ENCODE measurements around the gene IZUMO2.

IZUMO2 gene

DNA sequence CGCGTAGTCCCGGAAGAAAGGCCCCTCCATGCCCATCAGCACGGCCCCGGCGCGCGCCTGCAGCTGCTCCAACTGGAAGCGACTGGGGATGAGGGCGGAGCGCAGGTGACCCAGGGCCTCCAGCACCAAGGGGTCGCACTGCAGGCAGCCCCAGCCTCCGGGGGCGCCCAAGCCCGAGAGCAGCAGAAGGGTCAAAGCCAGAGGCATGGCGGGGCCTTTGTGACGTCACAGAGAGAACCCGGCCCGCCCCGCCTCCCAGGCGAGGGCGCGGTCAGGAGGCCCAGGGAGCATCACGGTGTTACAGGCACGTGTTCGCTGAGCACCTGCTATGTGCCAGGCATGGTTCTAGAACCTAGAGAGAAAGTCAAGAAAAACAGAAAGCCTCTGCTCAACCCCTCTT, at the start of gene IZUMO2:
Gene IZUMO2 (minus strand): TSS at position 294 of the 400 bp plus-strand sequence. CDS start 87 bp downstream, at position 207.
- no peak for DNase-seq

DNA sequence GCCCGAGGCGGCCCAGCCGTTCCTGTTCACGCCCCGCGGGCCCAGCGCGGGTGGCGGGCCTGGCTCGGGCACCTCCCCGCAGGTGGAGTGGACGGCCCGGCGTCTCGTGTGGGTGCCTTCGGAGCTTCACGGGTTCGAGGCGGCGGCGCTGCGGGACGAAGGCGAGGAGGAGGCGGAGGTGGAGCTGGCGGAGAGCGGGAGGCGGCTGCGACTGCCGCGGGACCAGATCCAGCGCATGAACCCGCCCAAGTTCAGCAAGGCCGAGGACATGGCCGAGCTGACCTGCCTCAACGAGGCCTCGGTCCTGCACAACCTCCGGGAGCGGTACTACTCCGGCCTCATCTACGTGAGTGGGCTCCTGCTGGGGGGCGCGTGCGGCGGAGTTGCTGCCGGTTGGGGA, 47.3 kb upstream of the IZUMO2 start:
- no peak for DNase-seq

DNA sequence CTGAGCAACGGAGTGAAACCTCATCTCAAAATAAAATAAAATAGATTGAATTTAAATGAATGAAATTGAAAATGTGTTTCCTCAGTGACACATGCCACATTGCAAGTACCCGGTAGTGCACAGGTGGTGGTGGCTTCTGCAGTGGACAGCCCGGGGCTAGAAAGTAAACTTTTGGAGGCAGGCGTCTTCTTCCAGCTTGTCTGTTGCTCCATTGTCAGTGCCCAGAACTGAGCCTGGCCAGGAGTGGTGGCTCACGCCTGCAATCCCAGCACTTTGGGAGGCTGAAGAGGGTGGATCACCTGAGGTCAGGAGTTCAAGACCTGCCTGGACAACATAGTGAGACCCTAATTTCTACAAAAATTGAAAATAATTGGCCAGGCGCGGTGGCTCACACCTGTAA, 46.0 kb upstream of the IZUMO2 start:
- no peak for DNase-seq

DNA sequence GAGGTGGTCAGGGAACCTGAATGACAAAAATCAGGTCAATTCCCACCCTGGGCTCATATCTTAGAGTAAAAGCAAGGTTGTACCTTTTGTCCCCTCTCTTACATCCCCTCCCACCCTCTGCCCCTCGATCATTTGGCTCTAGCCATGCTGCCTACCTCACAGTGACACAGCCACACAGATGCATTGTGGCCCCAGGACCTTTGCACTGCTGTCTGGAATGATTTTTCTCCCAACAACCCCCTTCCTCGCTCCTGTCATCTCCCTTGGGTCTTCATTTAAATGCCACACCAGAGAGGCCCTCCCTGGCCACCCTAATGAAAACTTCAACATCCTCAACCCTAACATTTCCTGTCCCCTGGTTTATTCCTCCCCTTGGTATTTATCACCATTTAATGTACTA, 44.6 kb upstream of the IZUMO2 start:
- DNase-seq = no peak

DNA sequence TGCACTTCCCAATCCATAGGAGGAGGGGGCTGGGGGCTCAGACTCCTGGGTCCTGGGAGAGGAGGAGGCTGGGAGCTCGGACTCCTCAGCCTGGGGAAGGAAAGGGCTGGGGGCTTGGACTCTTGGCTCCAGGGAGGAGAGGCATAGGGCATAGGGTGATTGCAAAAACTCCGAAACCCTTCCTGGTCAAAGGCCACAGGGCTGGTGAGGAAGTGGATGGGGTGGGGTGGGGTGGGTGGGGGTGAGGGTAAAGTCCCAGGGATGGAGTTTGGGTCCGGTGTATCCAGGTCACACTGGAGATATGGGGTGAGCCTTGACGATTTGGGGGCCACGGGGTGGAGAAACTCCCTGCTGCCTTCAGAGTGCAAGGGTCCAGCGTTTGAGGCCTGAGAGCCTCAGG, 43.1 kb upstream of the IZUMO2 start:
- no peak for DNase-seq

DNA sequence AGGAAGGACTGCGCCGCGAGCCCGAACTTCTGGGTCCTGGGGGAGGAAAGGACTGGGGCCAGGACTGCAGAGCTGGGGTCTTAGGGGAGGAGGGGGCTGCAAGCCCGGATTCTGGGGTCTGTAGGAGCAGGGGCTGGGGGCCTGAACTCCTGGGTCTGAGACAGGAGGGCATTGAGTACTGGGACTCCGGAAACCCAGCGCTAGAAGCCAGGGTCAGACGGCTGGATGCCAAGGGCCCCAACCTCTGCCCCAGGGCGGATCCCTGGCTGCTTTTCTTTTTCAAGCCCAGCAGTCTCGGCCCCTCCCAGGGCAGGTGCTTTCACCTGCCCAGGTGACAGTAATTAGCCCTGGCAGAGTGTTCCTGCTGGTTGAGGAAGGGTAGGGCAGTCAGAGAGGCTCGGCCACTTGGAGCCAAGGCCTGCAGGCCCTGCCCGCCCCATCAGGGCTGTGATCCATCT, 42.6 kb upstream of the IZUMO2 start:
- DNase-seq = peak; percentile 93

DNA sequence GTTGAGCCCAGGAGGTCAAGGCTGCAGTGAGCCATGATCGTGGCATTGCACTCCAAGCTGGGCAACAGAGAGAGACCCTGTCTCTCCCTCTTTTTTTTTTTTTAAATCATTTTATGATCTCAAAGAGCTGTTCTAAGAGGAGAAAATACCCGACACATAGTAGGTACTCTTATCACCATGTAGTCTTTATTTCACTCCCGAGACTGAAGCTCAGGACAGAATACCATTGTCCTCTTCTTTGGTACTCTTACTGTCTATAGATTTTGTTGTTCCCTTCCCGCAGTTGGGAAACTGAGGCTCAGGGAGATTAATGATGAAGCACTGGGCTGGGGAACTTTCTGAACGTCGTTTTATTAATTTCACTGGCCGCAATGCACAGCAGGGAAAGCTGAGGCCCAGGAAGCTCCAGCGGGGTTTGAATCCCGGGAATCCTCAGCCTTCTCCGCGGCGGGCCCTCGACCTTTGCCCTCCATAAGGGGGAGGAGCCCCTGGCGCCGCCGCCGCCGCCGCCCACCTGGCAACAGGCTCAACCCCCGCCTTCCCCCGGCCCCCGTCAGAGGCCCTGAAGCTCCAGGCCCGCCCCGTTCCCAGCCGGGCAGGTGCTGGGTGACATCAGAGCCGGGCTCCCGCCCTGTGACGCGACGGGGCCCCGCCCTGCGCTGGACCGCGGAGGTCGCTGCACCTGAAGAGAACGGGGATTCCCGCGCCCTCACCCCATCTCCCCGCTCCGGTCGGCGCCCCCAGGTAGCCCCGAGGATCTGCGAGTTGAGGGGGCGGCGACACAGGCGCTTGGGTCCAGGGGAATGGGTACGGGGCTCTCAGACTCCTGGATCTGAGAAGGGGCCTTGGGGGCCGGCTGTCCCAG, 42.0 kb upstream of the IZUMO2 start:
- DNase-seq = peak; percentile 96

DNA sequence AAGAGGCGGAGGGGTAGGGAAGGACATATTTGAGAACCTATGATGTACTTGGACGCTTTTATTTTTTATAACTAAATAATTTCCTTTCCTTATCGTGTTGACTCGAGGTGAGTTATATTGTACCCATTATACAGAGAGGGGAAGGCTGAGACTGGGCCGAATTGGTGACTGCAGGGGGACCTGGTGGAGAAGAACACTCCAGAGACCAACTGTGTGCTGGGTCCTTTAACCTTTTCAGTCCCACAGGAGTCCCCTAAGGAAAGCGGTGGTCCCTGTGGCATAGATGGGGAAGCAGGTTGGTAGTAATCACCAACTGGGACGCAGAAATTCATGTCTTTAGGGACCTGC, 41.0 kb upstream of the IZUMO2 start:
- DNase-seq = no peak

DNA sequence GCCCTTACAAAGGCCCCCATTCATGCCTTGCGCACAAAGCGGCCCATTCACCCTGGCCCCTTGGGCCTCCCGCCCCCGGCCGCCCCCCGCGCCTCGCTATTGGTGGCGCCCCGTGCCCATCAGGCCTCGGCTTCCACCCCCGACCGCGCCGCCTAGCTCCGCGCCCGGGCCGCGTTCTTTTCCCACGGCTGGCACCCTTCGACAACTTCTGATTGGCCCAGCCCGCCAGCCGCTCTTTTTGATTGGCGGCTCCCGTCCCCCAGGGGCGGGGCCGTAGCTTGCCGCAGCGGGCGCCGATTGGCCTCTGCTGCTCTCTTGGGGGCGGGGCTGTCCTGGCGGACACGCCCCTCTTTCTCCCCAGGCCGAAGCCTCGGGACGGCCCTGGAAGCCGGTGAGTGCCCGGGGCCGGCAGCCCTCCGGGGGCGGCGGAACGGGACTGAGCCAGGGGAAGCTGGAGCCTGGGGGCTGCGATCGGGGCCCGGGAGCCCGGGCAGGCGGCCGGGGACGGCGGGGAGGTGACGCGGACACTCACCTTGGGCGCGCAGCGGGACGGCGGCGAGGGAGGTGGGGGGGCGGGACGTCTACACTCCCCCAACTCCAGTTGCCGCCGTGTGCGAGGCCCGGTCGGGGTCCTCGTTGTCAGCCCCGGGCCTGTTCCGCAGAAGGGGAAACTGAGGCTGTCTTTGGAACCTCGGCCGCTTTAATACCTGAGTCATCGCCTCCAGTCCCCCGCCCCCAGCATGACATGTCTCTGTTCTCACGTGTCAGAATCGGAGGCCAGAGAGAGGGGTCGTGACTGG, 40.4 kb upstream of the IZUMO2 start, which contains the start of gene MYH14:
Gene MYH14 (plus strand): TSS at position 342 of the 800 bp plus-strand sequence. CDS start 6,744 bp downstream, outside the sequence.
- DNase-seq = peak; percentile 95

DNA sequence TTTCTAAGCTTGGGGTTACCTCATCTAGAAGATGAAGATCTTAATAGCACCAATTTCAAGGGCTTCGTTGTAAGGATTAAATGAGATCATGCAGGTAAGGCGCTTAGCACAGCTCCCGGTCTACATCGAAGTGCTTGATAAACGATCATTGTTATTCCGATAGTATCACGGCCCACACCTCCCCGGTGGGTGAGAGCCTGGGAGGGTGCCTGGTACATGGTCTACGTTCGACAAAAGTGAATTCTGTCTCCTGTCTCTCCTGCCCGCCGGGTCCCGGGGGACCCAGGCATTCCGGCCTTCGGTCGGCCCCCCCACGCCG, 39.8 kb upstream of the IZUMO2 start:
- no peak for DNase-seq

DNA sequence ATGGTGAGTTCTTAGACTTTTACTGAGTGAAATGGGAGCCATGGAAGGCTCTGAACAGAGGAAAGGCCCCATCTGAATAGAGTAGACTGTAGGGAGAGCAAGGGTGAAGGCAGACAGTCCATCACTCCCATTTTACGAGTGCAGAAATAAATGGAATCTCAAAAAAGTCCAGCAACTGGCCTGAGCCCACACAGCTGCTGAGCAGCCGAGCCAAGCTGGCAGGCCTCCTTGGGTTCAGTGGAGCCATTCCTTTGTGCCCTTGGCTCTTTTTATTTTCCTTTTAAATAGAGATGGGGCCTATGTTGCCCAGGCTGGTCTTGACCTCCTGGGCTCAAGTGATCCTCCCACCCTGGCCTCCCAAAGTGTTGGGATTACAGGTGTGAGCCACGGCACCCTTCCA, 39.3 kb upstream of the IZUMO2 start:
- DNase-seq = no peak

DNA sequence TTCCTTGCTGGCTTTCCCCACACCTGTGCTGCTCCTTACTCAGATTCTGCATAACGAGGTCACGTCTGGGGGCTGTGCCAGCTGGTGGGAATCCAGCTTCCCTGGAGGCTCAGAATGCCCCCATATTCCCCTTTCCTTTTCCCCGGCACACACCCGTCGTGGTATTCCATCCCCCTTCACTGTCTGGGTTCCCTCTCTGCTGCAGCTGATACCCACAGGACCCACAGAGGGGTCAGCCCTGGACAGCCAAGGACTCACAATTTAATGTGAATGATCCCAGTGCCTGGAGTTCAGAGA, 36.1 kb upstream of the IZUMO2 start:
- DNase-seq = no peak

DNA sequence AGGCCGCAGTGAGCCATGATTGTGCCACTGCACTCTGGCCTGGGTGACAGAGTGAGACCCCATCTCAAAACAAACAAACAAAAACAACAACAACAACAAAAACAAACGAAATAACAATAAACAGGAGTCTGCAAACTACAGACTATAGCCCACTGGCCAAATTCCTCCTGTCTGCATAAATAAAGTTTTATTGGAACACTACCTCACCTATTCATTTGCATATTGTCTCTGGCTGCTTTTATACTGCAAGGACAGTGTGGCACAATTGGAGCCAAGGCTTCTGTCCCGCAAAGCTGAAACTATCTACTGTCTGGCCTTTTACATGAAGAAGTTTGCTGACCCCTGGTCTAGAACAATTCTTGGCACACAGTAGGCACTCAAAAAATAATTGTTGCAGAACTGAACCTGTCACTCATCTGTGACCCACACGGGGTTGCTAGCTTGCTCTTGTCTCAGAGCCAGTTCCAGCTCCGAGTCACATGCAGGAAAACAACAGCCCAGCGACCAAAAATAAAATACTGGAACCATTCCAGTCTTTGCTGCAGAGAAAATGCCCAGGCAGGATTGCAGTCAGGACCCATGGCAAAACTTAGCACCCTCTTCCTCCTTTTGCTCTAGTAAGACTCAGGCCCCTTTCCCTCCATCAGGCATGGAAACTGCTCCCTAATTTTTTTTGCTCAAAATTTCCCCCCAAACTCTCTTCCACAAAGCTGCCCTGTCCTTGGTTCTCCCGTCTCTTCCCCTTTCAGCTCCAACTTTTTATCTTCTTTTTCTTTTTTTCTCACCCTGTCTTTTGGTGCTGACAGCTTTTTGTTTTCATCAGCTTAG, 35.6 kb upstream of the IZUMO2 start:
- DNase-seq = no peak

DNA sequence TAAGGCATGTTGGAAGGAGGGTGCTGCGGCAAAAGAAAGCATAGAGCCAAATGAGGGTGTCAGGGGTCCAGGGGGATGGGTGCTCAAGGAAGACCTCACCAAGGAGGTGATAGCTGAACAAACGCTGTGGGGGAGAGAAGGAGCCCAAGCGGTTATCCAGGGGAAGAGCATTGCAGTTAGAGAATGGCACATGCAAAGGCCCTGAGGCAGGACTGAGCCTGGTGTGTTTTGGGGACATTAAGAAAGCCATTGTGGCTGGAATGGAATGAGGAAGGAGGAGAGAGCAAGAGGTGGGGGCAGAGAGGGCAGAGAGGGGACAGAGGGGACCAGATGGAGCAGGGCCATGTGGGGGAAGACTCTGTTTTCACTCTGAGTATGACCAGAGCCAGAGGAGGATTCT, 34.3 kb upstream of the IZUMO2 start:
- DNase-seq = no peak

DNA sequence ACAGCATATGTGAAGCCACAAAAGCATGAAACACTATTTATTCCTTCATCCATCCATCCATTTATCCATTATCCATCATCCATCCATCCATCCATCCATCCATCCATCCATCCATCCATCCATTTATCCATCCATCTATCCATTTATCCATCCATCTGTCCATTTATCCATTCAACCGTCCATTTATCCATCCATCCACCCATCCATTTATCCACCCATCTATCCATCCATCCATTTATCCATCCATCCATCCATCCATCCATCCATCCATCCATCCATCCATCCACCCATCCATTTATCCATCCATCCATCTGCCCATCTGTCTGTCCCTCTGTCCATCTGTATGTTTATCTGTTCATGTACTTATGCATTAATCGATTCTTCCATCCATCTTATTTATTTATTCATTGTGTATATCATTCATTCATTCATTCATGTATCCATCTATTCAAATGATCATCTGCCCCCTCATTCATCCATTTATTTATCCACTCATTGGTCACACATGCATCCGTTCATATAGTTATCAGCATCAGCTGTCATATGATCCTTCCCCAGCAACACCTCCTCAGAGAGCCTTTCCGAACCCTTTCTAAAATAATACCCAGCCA, 33.3 kb upstream of the IZUMO2 start:
- DNase-seq = no peak

DNA sequence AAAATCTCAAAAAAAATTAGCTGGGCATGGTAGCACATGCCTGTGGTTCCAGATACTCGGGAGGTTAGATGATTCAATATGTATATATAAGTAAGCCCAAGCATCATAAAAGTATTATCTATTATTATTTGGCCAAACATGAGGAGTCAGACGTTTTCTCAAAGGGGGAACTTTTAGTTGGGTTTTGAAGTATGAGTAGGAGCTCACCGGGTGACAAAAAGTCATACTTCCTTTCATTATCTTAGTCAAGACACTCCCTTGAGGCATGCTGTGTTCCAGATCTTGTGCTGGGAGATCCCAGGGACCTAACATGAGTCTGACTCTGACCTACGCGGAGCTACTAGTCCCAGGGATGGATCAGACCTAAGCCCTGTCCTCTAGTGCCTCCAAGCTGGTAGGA, 32.1 kb upstream of the IZUMO2 start:
- no peak for DNase-seq

DNA sequence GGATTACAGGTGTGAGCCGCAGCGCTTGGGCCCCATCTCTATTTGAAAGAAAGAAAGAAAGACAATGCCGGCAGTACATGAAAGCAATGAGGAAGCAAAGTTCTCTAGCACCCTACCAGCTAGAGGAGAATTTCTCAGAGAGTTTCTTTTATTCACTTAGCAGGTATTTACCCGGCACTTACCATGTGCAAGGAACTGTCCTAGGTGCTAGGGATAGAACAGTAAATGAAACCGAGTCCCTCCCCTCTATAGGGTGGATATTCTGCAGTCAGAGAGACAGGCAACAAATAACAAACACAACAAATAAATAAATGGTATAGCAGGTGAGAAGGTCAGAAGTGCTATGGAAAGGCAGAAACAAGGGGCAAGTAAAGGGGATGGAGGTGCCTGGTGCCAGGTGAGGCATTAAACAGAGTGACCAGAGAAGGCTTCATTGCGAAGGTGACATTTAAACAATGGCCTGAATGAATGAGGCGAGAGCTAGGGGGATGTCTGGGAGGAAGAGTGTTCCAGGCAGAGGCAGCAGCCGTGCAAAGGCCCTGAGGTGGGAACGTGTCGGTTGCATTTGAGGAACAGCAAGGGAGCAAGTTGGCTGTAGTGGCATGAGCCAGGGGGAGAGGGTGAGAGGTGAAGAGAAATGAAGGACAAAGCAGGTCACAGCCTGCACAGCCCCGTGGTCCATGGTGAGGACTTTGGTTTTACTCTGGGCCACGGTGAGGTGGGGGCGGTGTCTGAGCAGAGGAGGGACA, 29.6 kb upstream of the IZUMO2 start:
- no peak for DNase-seq

DNA sequence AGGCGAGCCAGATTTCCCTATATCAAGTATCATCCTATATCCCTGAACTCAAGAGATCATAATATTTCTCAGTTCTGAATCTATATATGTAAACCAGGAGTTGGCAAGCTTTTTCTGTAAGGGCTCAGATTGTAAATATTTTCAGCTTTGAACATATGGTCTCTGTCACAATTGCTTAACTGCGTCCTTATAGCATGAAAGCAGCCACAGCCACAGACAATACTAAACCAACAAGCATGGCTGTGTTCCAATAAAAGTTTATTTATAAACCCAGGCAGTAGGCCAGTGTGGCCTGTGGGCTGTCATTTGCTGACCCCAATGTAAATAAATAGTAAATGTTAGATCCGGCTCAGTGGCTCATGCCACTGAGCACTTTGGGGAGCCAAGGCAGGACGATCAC, 28.1 kb upstream of the IZUMO2 start:
- DNase-seq = no peak

DNA sequence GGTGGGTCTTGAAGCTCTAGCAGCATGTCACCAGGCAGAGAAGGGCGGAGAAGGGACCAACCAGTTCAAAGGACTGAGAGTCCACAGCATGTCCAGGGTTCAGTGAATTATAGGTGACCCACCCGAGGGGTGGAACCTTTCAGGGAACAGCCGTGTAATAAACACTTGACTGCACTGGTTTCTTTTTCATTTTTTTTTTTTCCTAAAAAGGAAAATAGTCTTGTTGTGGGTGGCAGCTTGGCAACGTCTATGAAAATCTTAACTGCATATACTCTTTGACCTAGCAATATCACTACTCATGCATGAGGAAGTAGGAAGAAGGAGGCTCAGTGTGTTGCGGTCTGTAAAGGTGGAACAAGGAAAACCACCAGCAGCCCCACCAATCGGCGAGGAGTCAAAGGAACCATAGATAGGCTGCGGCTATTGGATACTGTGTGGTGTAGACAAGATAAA, 27.4 kb upstream of the IZUMO2 start:
- no peak for DNase-seq

DNA sequence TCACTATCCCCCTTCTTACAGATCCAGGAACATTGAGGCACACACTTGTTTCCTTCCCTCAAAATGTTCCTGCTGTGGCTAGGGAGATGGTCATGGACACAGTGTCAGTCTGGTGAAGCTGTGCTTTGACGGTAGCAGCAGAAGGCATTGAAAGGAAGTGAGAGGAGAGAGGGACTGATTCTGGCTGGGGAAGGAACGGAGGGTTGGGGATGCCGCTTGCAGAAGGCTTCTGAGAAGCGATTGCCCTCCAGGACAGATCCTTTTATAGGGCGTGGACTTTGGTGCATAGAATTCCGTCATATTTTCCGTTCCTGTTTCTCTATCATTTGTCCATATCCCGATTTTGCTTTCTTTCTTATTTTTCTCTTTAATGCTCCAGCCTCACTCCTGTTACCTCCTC, 26.2 kb upstream of the IZUMO2 start:
- no peak for DNase-seq

DNA sequence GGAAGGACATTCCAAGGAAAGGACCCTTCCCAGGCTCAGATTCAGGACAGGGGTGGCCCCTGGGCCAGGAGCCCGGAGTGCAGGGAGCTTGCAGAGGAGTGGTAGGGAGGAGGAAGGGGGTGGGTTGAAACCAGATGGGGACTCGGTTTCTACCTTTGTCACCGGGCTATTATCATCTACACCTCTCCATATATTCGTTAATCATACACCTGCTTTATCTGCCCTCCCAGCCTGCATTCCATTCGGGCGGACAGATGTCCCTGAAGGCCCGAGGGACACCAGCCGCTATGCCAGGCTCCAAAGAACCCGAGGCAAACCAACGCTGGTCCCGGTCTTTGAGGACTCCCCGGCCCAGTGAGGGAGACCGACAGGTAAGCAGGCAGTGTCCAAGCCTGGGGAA, 24.9 kb upstream of the IZUMO2 start:
- no peak for DNase-seq

DNA sequence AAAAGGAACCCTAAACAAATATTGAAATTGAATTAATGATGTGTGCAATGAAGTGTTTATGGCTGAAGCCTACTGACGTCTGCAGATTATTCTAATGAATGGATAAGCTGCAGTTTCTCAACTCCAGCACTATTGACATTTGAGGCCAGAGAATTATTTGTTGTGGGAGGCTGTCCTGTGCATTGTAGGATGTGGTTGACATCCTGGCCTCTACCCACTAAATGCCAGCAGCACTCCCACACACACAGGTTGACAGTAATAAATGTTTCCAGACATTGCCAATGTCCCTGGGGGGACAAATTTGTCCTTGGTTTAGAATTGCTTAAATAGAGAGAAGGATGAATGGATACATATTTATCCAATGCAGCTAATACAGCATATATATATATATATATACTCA, 21.1 kb upstream of the IZUMO2 start:
- DNase-seq = no peak
